ENCODE measurements around the gene UGT2B17.
"Not testable (repeated sequence)": the region's sequence is repeated elsewhere in the genome, so short reads cannot be mapped to it uniquely, and the experiment has no call there.

UGT2B17 gene

GRCh38 chr4:68576272-68577125, at the start of gene UGT2B17:
Gene UGT2B17 (minus strand): TSS chr4:68576322. CDS start chr4:68568484, 7,838 bp downstream.
- ATAC-seq: no peak
- no peaks in the 10 kb centered on the region for H3K4me1 Mint-ChIP-seq
- H3K27ac Mint-ChIP-seq: no peak within 1 kb of the TSS
- DNase-seq: no peak
- no peaks in the 10 kb centered on the region for H3K36me3 Mint-ChIP-seq (ENCODE audit: low read depth)
- no peaks in the 10 kb centered on the region for H3K27me3 Mint-ChIP-seq
- H3K9me3 Mint-ChIP-seq: no peaks in the 10 kb centered on the region
- H3K4me3 Mint-ChIP-seq: no peak within 1 kb of the TSS

DNA sequence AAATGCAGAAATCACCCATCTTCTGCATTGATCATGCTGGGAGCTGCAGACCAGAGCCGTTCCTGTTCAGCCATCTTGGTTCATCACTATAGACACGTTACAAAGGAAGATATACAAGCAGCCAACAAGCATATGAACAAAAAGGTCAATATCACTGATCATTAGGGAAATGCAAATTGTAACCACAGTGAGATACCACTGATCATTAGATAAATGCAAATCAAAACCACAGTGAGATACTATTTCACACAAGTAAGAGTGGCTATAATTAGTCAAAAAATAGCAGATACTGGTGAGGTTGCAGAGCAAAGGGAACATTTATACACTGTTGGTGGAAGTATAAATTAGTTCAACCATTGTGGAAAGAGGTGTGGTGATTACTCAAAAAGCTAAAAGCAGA, 46.6 kb upstream of the UGT2B17 start:
- not testable (repeated sequence) for H3K4me1 Mint-ChIP-seq; H3K36me3 Mint-ChIP-seq (ENCODE audit: low read depth); ATAC-seq; H3K27me3 Mint-ChIP-seq; DNase-seq; H3K4me3 Mint-ChIP-seq; H3K27ac Mint-ChIP-seq; H3K9me3 Mint-ChIP-seq

GRCh38 chr4:68617003-68617698, 41.0 kb upstream of the UGT2B17 start:
- Mint-ChIP-seq H3K4me1 (no peaks in the 10 kb centered on the region), H3K36me3 (ENCODE audit: low read depth) (no peaks in the 10 kb centered on the region), H3K9me3 (no peaks in the 10 kb centered on the region), H3K27me3 (no peaks in the 10 kb centered on the region), H3K4me3 (no peak overlapping the region), H3K27ac (no peak overlapping the region)
- DNase-seq (no peak), ATAC-seq (no peak)

DNA sequence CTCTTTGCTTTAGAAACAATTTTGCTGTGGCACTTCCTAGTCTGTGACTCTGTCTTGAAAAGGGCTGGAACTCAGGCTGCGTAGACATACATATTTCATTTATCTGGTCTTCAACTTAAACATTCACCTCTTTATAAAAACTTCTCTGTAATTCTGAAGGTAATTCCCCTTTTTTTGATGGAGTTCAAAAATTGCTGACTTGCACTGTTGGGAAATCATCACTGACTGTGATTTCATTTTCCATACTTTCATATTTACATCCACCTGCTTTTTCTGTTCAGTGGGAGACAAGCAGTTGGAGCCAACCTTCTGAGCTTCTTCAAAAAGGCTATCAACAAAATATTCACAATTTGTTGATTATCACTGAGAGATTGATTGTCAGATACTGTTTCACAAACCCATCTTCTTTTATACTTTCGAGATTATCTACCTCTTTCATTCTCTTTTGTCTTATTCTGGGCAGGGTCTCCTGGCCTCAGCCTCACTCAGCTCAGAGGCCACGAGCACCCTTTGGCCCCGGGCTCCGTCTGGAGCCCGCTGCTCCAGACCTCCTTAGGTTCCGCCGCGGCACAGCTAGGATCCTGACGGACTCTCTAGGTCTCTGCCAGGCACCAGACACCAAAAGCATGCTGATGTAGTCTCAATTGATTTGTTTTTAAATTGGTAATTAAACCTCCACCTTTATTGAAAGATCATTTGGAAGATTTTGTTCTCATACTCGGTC, 39.7 kb upstream of the UGT2B17 start:
- no peak overlapping the region for H3K4me3 Mint-ChIP-seq
- ATAC-seq (no peak), DNase-seq (no peak)
- no peak overlapping the region for H3K27ac Mint-ChIP-seq
- H3K36me3 Mint-ChIP-seq (ENCODE audit: low read depth): no peaks in the 10 kb centered on the region
- no peaks in the 10 kb centered on the region for H3K4me1 Mint-ChIP-seq
- no peaks in the 10 kb centered on the region for H3K9me3 Mint-ChIP-seq
- no peaks in the 10 kb centered on the region for H3K27me3 Mint-ChIP-seq

GRCh38 chr4:68613752-68614151, 37.6 kb upstream of the UGT2B17 start:
- Mint-ChIP-seq H3K36me3 (ENCODE audit: low read depth) (no peaks in the 10 kb centered on the region), H3K27ac (no peak overlapping the region), H3K4me3 (no peak overlapping the region), H3K27me3 (no peaks in the 10 kb centered on the region), H3K9me3 (no peaks in the 10 kb centered on the region), H3K4me1 (no peaks in the 10 kb centered on the region)
- no peak for ATAC-seq
- DNase-seq: no peak

DNA sequence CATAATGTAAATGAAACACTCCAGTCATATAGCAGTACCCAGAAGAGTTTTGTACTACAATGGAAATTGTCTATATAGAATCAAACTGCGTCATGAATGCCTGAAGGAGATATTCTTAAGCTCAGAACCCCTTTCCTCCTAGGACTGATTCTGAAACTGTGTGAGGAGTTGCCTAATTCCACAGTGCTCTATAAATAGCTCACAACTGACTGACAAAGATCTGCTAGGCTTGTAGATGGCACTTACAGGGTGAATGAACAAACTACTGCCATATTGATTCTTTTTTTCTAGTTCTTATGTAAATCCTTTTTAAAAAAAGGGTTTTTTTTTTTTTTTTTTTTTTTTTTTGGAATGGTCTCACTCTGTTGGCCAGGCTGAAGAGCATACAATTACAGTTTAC, 30.1 kb upstream of the UGT2B17 start:
- H3K9me3 Mint-ChIP-seq: no peaks in the 10 kb centered on the region
- H3K4me1 Mint-ChIP-seq: no peaks in the 10 kb centered on the region
- DNase-seq (no peak), ATAC-seq (no peak)
- no peak overlapping the region for H3K4me3 Mint-ChIP-seq
- H3K27ac Mint-ChIP-seq: no peak overlapping the region
- H3K27me3 Mint-ChIP-seq: no peaks in the 10 kb centered on the region
- H3K36me3 Mint-ChIP-seq (ENCODE audit: low read depth): no peaks in the 10 kb centered on the region

DNA sequence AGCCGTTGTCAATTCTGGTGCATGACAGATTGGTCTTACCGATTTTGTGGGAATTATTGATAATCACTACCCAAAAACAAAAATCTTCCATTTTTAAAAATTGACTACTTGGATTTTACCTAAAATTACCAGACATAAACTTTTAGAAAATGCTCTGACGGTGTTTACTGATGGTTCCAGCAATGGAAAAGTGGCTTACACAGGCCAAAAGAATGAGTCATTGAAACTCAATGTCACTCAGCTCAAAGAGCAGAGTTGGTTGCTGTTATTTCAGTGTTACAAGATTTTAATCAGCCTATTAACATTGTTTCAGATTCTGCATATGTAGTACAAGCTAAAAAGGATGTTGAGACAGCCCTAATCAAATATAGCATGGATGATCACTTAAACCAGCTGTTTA, 23.0 kb upstream of the UGT2B17 start:
- H3K4me3 Mint-ChIP-seq: no peak overlapping the region
- no peak overlapping the region for H3K27ac Mint-ChIP-seq
- no peak for DNase-seq
- H3K36me3 Mint-ChIP-seq (ENCODE audit: low read depth): no peaks in the 10 kb centered on the region
- H3K9me3 Mint-ChIP-seq: no peaks in the 10 kb centered on the region
- H3K27me3 Mint-ChIP-seq: no peaks in the 10 kb centered on the region
- no peak for ATAC-seq
- H3K4me1 Mint-ChIP-seq: no peaks in the 10 kb centered on the region

GRCh38 chr4:68597482-68597881, 21.4 kb upstream of the UGT2B17 start:
- ATAC-seq: no peak

DNA sequence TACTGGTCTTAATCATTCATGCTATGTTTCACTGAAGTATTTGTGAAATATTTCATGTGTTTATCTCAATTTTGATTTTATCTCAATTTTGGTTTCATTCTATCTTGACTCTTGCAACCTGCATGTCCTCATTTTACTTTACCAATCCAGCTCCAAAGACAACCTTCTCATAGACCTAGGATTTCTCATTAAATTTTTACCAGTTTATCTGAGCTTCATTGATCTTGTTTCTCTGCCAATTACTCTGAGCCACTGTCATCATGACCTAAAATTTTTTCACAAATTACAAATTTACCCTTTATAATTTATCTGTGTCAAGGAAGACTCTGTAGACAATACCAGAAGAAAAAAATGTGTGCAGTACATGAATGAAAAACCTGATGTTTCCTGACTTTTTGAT, 18.6 kb upstream of the UGT2B17 start:
- Mint-ChIP-seq H3K4me3 (no peak overlapping the region), H3K27me3 (no peaks in the 10 kb centered on the region), H3K27ac (no peak overlapping the region), H3K36me3 (ENCODE audit: low read depth) (no peaks in the 10 kb centered on the region), H3K9me3 (no peaks in the 10 kb centered on the region), H3K4me1 (no peaks in the 10 kb centered on the region)
- ATAC-seq (no peak), DNase-seq (no peak)

More at GRCh38 chr4:68597482-68597881, 21.4 kb upstream of the UGT2B17 start:
- no peaks in the 10 kb centered on the region for H3K27me3 Mint-ChIP-seq
- H3K4me1 Mint-ChIP-seq: no peaks in the 10 kb centered on the region
- H3K4me3 Mint-ChIP-seq: no peak overlapping the region
- no peak for DNase-seq
- H3K9me3 Mint-ChIP-seq: no peaks in the 10 kb centered on the region
- no peaks in the 10 kb centered on the region for H3K36me3 Mint-ChIP-seq (ENCODE audit: low read depth)
- H3K27ac Mint-ChIP-seq: no peak overlapping the region

DNA sequence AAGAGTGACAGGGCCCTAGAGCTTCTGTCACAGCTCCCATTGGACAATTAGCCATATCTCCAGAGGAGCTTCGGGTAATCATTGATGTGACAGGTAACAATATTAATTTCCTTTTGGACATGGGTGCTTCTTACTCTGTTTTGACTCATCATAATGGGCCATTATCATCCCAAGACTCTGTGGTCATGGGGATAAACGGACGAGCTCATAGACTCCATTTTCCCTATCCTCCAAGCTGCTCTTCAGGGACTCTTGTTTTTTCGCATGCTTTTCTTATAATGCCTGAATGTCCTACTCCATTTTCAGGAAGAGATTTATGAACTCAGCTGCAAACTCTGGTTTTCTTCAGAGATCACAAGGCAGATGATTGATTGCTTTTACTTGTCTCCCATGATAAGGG, 17.0 kb upstream of the UGT2B17 start:
- H3K36me3 Mint-ChIP-seq (ENCODE audit: low read depth): no peaks in the 10 kb centered on the region
- no peaks in the 10 kb centered on the region for H3K27me3 Mint-ChIP-seq
- H3K9me3 Mint-ChIP-seq: no peaks in the 10 kb centered on the region
- no peak overlapping the region for H3K4me3 Mint-ChIP-seq
- DNase-seq (no peak), ATAC-seq (no peak)
- H3K27ac Mint-ChIP-seq: no peak overlapping the region
- H3K4me1 Mint-ChIP-seq: no peaks in the 10 kb centered on the region

DNA sequence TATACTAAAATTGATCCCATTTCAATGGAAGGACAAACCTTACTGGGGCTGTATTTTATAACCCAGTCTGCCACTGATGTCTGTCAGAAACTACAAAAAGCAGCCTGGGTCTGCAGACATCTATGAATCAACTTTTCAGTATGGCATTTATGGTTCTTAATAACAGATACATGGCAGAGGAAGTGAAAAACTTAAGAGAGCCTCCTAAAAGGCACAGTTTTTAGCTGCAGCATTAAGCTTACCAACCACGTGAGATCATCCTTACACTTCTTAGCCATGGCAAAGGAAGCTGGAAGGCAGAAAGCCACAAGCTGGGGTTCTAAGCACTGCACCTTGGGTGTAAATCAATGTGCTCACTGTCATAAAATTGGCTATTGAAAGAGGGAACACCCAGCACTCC, 16.6 kb upstream of the UGT2B17 start:
- Mint-ChIP-seq H3K4me1 (no peaks in the 10 kb centered on the region), H3K27me3 (no peaks in the 10 kb centered on the region), H3K4me3 (no peak overlapping the region), H3K9me3 (no peaks in the 10 kb centered on the region), H3K27ac (no peak overlapping the region), H3K36me3 (ENCODE audit: low read depth) (no peaks in the 10 kb centered on the region)
- DNase-seq (no peak), ATAC-seq (no peak)

DNA sequence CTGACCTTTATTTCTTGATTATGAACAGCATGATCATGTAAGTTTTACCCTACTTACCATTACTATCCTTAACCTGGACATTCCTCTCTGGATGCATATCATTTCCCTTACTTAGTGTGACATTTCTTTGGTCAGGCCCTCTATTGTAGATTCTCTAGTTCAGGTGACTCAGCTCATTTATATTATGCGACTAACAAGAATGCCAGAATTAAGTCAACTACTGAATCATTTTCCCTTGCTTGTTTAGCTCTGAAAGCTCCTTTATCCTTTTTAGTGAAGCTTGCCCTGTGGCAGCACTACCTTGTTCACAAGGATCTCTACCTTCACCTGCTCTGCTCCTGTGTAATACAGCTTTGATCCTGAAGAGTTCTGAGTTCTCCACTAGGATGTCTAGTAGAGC, 15.1 kb upstream of the UGT2B17 start:
- Mint-ChIP-seq H3K36me3 (ENCODE audit: low read depth) (no peaks in the 10 kb centered on the region), H3K4me3 (no peak overlapping the region), H3K9me3 (no peaks in the 10 kb centered on the region), H3K4me1 (no peaks in the 10 kb centered on the region), H3K27ac (no peak overlapping the region), H3K27me3 (no peaks in the 10 kb centered on the region)
- DNase-seq (no peak), ATAC-seq (no peak)

- DNase-seq (no peak), ATAC-seq (no peak)
- Mint-ChIP-seq H3K4me3 (no peak overlapping the region), H3K36me3 (ENCODE audit: low read depth) (no peaks in the 10 kb centered on the region), H3K9me3 (no peaks in the 10 kb centered on the region), H3K27ac (no peak overlapping the region), H3K27me3 (no peaks in the 10 kb centered on the region), H3K4me1 (no peaks in the 10 kb centered on the region)
Observed at GRCh38 chr4:68589790-68590189, 13.7 kb upstream of the UGT2B17 start.

DNA sequence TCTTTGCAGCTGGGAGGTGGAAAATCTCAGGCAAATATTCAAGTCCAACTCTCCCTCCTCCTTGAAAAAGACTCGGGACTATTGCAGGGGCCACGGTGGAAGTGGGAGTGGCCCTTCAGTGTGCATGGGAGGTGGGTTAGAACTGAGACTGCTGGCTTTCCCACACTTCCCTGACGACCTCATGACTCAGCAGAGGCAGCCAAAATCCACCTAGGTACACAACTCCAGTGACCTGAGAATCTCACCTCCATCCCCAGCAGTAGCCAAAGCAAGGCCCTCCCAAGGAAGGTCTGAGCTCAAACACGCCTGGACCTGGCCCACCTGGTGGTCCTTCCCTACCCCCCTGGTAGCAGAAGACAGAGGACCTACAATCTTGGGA, 6.2 kb upstream of the UGT2B17 start:
- Mint-ChIP-seq H3K36me3 (ENCODE audit: low read depth) (no peaks in the 10 kb centered on the region), H3K4me1 (no peaks in the 10 kb centered on the region), H3K9me3 (no peaks in the 10 kb centered on the region), H3K4me3 (no peak overlapping the region), H3K27ac (no peak overlapping the region), H3K27me3 (no peaks in the 10 kb centered on the region)
- DNase-seq: no peak
- no peak for ATAC-seq

All from activated naive CD8-positive, alpha-beta T cell treated with anti-CD3 and anti-CD28 coated beads, Interleukin-2, amount 50 U/mL, for 24 hours (primary cell).